ENCODE results near the gene C11orf98. TPM values are rescaled to one million over a fixed set of nuclear protein-coding genes. Genes with fewer than 3 reads are reported as not detected.
A peak's percentile ranks its signal among the peaks of the same experiment; 100 is the strongest.
"Not testable (repeated sequence)": the region's sequence is repeated elsewhere in the genome, so short reads cannot be mapped to it uniquely, and the experiment has no call there.

The C11orf98 gene
- total RNA-seq, 1 donor, result 48.2 TPM

GRCh38 chr11:62621027-62621566, 43.9 kb downstream of the C11orf98 start:
- no peak for TF ChIP-seq CTCF (IDR thresholded peaks at IDR 0.05; ENCODE audit: insufficient read depth, low read length)
- DNase-seq (ENCODE audit: low read depth), result no peak
- peak overlapping the region; percentile 94 for H3K4me3 ChIP-seq (ENCODE audit: low read depth, low read length)

DNA sequence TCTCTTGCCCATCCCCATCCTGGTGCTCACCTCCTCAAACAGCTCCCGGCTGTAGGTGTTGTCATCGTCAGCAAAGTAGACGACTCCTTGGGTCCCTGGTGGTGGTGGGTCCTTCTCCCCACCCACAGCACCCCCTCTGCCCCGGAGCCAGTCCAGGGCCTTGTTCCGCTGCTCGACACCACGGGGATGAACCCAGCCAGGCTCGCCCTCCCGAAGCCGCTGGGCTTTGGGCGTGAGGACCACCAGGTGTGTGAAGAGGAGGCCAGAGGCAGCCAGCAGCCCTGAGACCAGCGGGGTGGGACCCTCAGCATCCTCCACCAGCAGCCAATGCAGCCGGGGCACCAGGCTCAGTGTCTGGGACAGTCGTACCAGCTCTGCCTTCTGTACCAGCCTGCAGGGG, 48.1 kb downstream of the C11orf98 start:
- H3K4me3 ChIP-seq (ENCODE audit: low read depth, low read length), result not testable (repeated sequence)

GRCh38 chr11:62615521-62615920, 49.5 kb downstream of the C11orf98 start:
- TF ChIP-seq CTCF (IDR thresholded peaks at IDR 0.05; ENCODE audit: insufficient read depth, low read length), result no peak
- DNase-seq (ENCODE audit: low read depth), result no peak
- H3K4me3 ChIP-seq (ENCODE audit: low read depth, low read length), result no peak overlapping the region

More for the DNA sequence above, 48.1 kb downstream of the C11orf98 start:
- DNase-seq (ENCODE audit: low read depth), result not testable (repeated sequence)

DNA sequence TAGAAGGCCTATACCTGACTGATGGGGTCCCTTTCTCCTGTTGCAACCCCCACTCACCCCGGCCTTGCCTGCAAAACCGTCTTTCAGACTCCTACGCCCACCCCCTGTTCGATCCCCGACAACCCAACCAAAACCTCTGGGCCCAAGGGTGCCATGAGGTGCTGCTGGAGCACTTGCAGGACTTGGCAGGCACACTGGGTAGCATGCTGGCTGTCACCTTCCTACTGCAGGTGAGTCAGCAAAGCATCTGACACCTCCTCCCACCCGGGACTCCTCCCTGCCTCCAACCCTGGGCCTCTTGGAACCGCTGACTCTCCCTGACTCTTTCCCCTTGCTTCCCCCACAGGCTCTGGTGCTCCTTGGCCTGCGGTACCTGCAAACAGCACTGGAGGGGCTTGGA, 50.7 kb downstream of the C11orf98 start:
- TF ChIP-seq CTCF (IDR thresholded peaks at IDR 0.05; ENCODE audit: insufficient read depth, low read length), result no peak
- no peak overlapping the region for H3K4me3 ChIP-seq (ENCODE audit: low read depth, low read length)
- no peak for DNase-seq (ENCODE audit: low read depth)

GRCh38 chr11:62613291-62613778, 51.7 kb downstream of the C11orf98 start:
- H3K4me3 ChIP-seq (ENCODE audit: low read depth, low read length), result peak overlapping the region; percentile 17
- TF ChIP-seq CTCF (IDR thresholded peaks at IDR 0.05; ENCODE audit: insufficient read depth, low read length), result no peak
- no peak for DNase-seq (ENCODE audit: low read depth)

Small RNA genes lying within 50 kb of the gene (small RNA-seq; reads per million reads assigned to genes)
- not detected for gene SNORA57

Other genes starting within 250 kb of the C11orf98 start
- not detected in 2 replicates for gene SCGB1A1, start 246.2 kb downstream of the C11orf98 start, total RNA-seq (ENCODE audit: low replicate concordance)
- 737 and 1,851 TPM in 2 replicates for gene AHNAK, start 118.4 kb downstream of the C11orf98 start, total RNA-seq (ENCODE audit: low replicate concordance)
- gene EEF1G, start 91.3 kb downstream of the C11orf98 start, total RNA-seq (ENCODE audit: low replicate concordance), result 1,443 and 1,493 TPM in 2 replicates
- 4.5 and 9.4 TPM in 2 replicates for gene TUT1, start 73.7 kb downstream of the C11orf98 start, total RNA-seq (ENCODE audit: low replicate concordance)
- 46.2 and 110 TPM in 2 replicates for gene MTA2, start 63.3 kb downstream of the C11orf98 start, total RNA-seq (ENCODE audit: low replicate concordance)
- gene EML3, start 52.4 kb downstream of the C11orf98 start, total RNA-seq (ENCODE audit: low replicate concordance), result 22.3 and 61.7 TPM in 2 replicates
- 4.6 and 26.4 TPM in 2 replicates for gene ROM1, start 52.0 kb downstream of the C11orf98 start, total RNA-seq (ENCODE audit: low replicate concordance)
- gene B3GAT3, start 43.2 kb downstream of the C11orf98 start, total RNA-seq (ENCODE audit: low replicate concordance), result 14.1 and 18.7 TPM in 2 replicates
- 203 and 208 TPM in 2 replicates for gene GANAB, start 18.6 kb downstream of the C11orf98 start, total RNA-seq (ENCODE audit: low replicate concordance)
- gene INTS5, start 11.9 kb downstream of the C11orf98 start, total RNA-seq (ENCODE audit: low replicate concordance), result 20.9 and 21.8 TPM in 2 replicates
- 9.8 and 10.8 TPM in 2 replicates for gene CSKMT, start 102 bp upstream of the C11orf98 start, total RNA-seq (ENCODE audit: low replicate concordance)
- 6.8 and 31.3 TPM in 2 replicates for gene UQCC3, start 6.5 kb upstream of the C11orf98 start, total RNA-seq (ENCODE audit: low replicate concordance)
- gene LBHD1, start 7.1 kb upstream of the C11orf98 start, total RNA-seq (ENCODE audit: low replicate concordance), result 4.2 and 4.5 TPM in 2 replicates
- gene UBXN1, start 13.9 kb upstream of the C11orf98 start, total RNA-seq (ENCODE audit: low replicate concordance), result 70.7 and 840 TPM in 2 replicates
- gene LRRN4CL, start 24.3 kb upstream of the C11orf98 start, total RNA-seq (ENCODE audit: low replicate concordance), result 39.0 and 62.0 TPM in 2 replicates
- gene BSCL2, start 42.2 kb upstream of the C11orf98 start, total RNA-seq (ENCODE audit: low replicate concordance), result 34.4 and 43.5 TPM in 2 replicates
- gene GNG3, start 42.5 kb upstream of the C11orf98 start, total RNA-seq (ENCODE audit: low replicate concordance), result not detected in 2 replicates
- 10.4 and 16.7 TPM in 2 replicates for gene HNRNPUL2, start 62.2 kb upstream of the C11orf98 start, total RNA-seq (ENCODE audit: low replicate concordance)
- 20.3 and 40.1 TPM in 2 replicates for gene TTC9C, start 63.3 kb upstream of the C11orf98 start, total RNA-seq (ENCODE audit: low replicate concordance)
- 4.2 and 13.4 TPM in 2 replicates for gene ZBTB3, start 89.0 kb upstream of the C11orf98 start, total RNA-seq (ENCODE audit: low replicate concordance)
- gene POLR2G, start 96.4 kb upstream of the C11orf98 start, total RNA-seq (ENCODE audit: low replicate concordance), result 17.0 and 76.5 TPM in 2 replicates
- gene TAF6L, start 106.2 kb upstream of the C11orf98 start, total RNA-seq (ENCODE audit: low replicate concordance), result 15.6 and 42.9 TPM in 2 replicates
- gene TMEM179B, start 122.2 kb upstream of the C11orf98 start, total RNA-seq (ENCODE audit: low replicate concordance), result 39.4 and 54.7 TPM in 2 replicates
- 4.5 and 14.7 TPM in 2 replicates for gene TMEM223, start 126.8 kb upstream of the C11orf98 start, total RNA-seq (ENCODE audit: low replicate concordance)
- gene NXF1, start 140.2 kb upstream of the C11orf98 start, total RNA-seq (ENCODE audit: low replicate concordance), result 27.8 and 77.6 TPM in 2 replicates
- 20.4 and 42.8 TPM in 2 replicates for gene STX5, start 166.8 kb upstream of the C11orf98 start, total RNA-seq (ENCODE audit: low replicate concordance)
- 0.54 TPM in 1 of 2 replicates, not detected in the other for gene TEX54, start 167.6 kb upstream of the C11orf98 start, total RNA-seq (ENCODE audit: low replicate concordance)
- 29.5 and 29.8 TPM in 2 replicates for gene WDR74, start 174.4 kb upstream of the C11orf98 start, total RNA-seq (ENCODE audit: low replicate concordance)
- 174 and 179 TPM in 2 replicates for gene SLC3A2, start 215.7 kb upstream of the C11orf98 start, total RNA-seq (ENCODE audit: low replicate concordance)